ENCODE results near the gene ARTN.

ARTN gene

GRCh38 chr1:43961692-43962091 lies 28.1 kb downstream of the ARTN start:
- DNase-seq, result no peak
- H3K4me1 ChIP-seq, result no peaks in the 10 kb centered on the region
- H3K9me3 ChIP-seq, result no peaks in the 10 kb centered on the region
- H3K36me3 ChIP-seq, result 0 out of 2 replicates have a peak, but pooled peaks cover 3% of the 10 kb centered on the region
- no peaks in the 10 kb centered on the region for H3K27me3 ChIP-seq
- no peak overlapping the region for H3K4me3 ChIP-seq (ENCODE audit: low read depth, low read length)
- TF ChIP-seq CTCF (IDR thresholded peaks at IDR 0.05; ENCODE audit: low read depth, low read length), result no peak

- no peak for DNase-seq
- H3K27me3 ChIP-seq, result no peaks in the 10 kb centered on the region
- TF ChIP-seq CTCF (IDR thresholded peaks at IDR 0.05; ENCODE audit: low read depth, low read length), result no peak
- H3K4me3 ChIP-seq (ENCODE audit: low read depth, low read length), result no peak overlapping the region
- no peaks in the 10 kb centered on the region for H3K4me1 ChIP-seq
- H3K36me3 ChIP-seq, result 0 out of 2 replicates have a peak, but pooled peaks cover 2% of the 10 kb centered on the region
- no peaks in the 10 kb centered on the region for H3K9me3 ChIP-seq
Observed at GRCh38 chr1:43962324-43962723, 28.7 kb downstream of the ARTN start.

- no peak for DNase-seq
- TF ChIP-seq CTCF (IDR thresholded peaks at IDR 0.05; ENCODE audit: low read depth, low read length), result no peak
- Histone ChIP-seq H3K27me3 (no peaks in the 10 kb centered on the region), H3K4me1 (no peaks in the 10 kb centered on the region), H3K4me3 (ENCODE audit: low read depth, low read length) (no peak overlapping the region), H3K36me3 (no peaks in the 10 kb centered on the region), H3K9me3 (no peaks in the 10 kb centered on the region)
Observed at GRCh38 chr1:43963006-43963405, 29.4 kb downstream of the ARTN start.

GRCh38 chr1:43963890-43964289 lies 30.3 kb downstream of the ARTN start:
- no peak for TF ChIP-seq CTCF (IDR thresholded peaks at IDR 0.05; ENCODE audit: low read depth, low read length)
- Histone ChIP-seq H3K36me3 (no peaks in the 10 kb centered on the region), H3K27me3 (no peaks in the 10 kb centered on the region), H3K4me1 (no peaks in the 10 kb centered on the region), H3K4me3 (ENCODE audit: low read depth, low read length) (no peak overlapping the region), H3K9me3 (no peaks in the 10 kb centered on the region)
- no peak for DNase-seq

GRCh38 chr1:43965316-43965715 lies 31.7 kb downstream of the ARTN start:
- Histone ChIP-seq H3K9me3 (no peaks in the 10 kb centered on the region), H3K4me3 (ENCODE audit: low read depth, low read length) (no peak overlapping the region), H3K4me1 (no peaks in the 10 kb centered on the region), H3K36me3 (no peaks in the 10 kb centered on the region), H3K27me3 (no peaks in the 10 kb centered on the region)
- no peak for TF ChIP-seq CTCF (IDR thresholded peaks at IDR 0.05; ENCODE audit: low read depth, low read length)
- DNase-seq, result no peak

- no peak for DNase-seq
- Histone ChIP-seq H3K9me3 (no peaks in the 10 kb centered on the region), H3K36me3 (peaks cover 4% of the 10 kb centered on the region), H3K4me1 (no peaks in the 10 kb centered on the region), H3K27me3 (no peaks in the 10 kb centered on the region), H3K4me3 (ENCODE audit: low read depth, low read length) (no peak overlapping the region)
- TF ChIP-seq CTCF (IDR thresholded peaks at IDR 0.05; ENCODE audit: low read depth, low read length), result no peak
Observed at GRCh38 chr1:43968348-43968948, 34.8 kb downstream of the ARTN start.

Data from BE2C (cell line).